H1 (cell line): ENCODE results near the gene COL17A1. TPM values are rescaled to one million over a fixed set of nuclear protein-coding genes. Genes with fewer than 3 reads are reported as not detected.

Source experiments
- CTCF ChIA-PET: fragments of 300-600 bp; sonication (Branson Sonifier 250); formaldehyde crosslinking; loops from one replicate; lab custom pipeline; 2021; ENCODE audit not compliant: partially characterized antibody; lab: Charles Lee
- POLR2A ChIA-PET: fragments of 300-600 bp; sonication (Branson Sonifier 250); formaldehyde crosslinking; loops from one replicate; lab custom pipeline; 2021; ENCODE audit warnings: inconsistent platforms; ENCODE audit not compliant: partially characterized antibody; lab: Charles Lee
- DNase-seq, 2 experiments: peaks; one replicate each; pipeline versions ENCODE4 v3.0.0 to v3.0.0-alpha.2; 2010 to 2022; ENCODE audit warnings: low spot score in 2 of 2, low read depth in 1 of 2, mixed read lengths in 1 of 2
- FAIRE-seq: peaks from 2 replicates; lab custom pipeline; 2011; peaks lifted over from hg19 to GRCh38; lab: Jason Lieb, UNC
- H2AFZ ChIP-seq: 2 replicates; pipeline ENCODE4 v1.8.1; 2012; ENCODE audit warnings: low read length, inconsistent platforms
- H2AK5ac ChIP-seq: 2 replicates; pipeline ENCODE4 v1.6.1; 2013; ENCODE audit warnings: low read depth, low read length
- H2BK120ac ChIP-seq: replicated peaks from 2 replicates; pipeline ENCODE3; 2013; ENCODE audit warnings: low read depth, low read length, inconsistent platforms
- H2BK12ac ChIP-seq: 2 replicates; pipeline ENCODE4 v1.6.1; 2013; ENCODE audit warnings: low read depth, low read length
- H2BK15ac ChIP-seq: 2 replicates; pipeline ENCODE4 v1.6.1; 2013; ENCODE audit warnings: low read length
- H2BK20ac ChIP-seq: 2 replicates; pipeline ENCODE4 v1.6.1; 2013; ENCODE audit warnings: low read length
- H2BK5ac ChIP-seq: 2 replicates; pipeline ENCODE4 v1.6.1; 2013; ENCODE audit warnings: low read depth, low read length
- H3K14ac ChIP-seq: 2 replicates; pipeline ENCODE4 v1.6.1; 2013; ENCODE audit warnings: inconsistent platforms; ENCODE audit not compliant: insufficient read length
- H3K18ac ChIP-seq: 2 replicates; pipeline ENCODE4 v1.6.1; 2013; ENCODE audit warnings: low read length; ENCODE audit errors: extremely low read depth
- H3K23ac ChIP-seq: 2 replicates; pipeline ENCODE4 v1.6.1; 2013; ENCODE audit warnings: inconsistent platforms; ENCODE audit not compliant: insufficient read length
- H3K23me2 ChIP-seq: 2 replicates; pipeline ENCODE4 v1.6.1; 2013; ENCODE audit warnings: low read depth, low read length
- H3K27ac ChIP-seq: 2 replicates; pipeline ENCODE4 v1.6.1; 2011; ENCODE audit warnings: low read depth, low read length, inconsistent platforms
- H3K27me3 ChIP-seq, 4 experiments: replicated peaks in 1 of 4; 1 replicate in 1 of 4; 2 replicates in 3 of 4; pipeline versions ENCODE4 v1.6.1 to v1.8.1; 2011 to 2013; ENCODE audit warnings: low read length in 3 of 4, mild to moderate bottlenecking in 3 of 4, inconsistent platforms in 2 of 4, mixed read lengths in 2 of 4, moderate library complexity in 1 of 4; ENCODE audit not compliant: control insufficient read depth in 3 of 4, insufficient read depth in 3 of 4; ENCODE audit errors: extremely low read depth in 1 of 4
- H3K36me3 ChIP-seq, 4 experiments: 2 replicates each; pipeline versions ENCODE4 v1.6.1 to v1.8.1; 2011 to 2013; ENCODE audit warnings: mild to moderate bottlenecking in 4 of 4, low read length in 3 of 4, moderate library complexity in 2 of 4, control low read depth in 1 of 4, inconsistent platforms in 1 of 4; ENCODE audit not compliant: insufficient read depth in 4 of 4, control insufficient read depth in 2 of 4
- H3K4ac ChIP-seq: replicated peaks from 2 replicates; pipeline ENCODE3; 2013; ENCODE audit warnings: low read length, low read depth, mixed read lengths, inconsistent platforms; ENCODE audit not compliant: insufficient read length
- H3K4me1 ChIP-seq, 4 experiments: replicated peaks in 1 of 4; 1 replicate in 1 of 4; 2 replicates in 3 of 4; pipeline versions ENCODE4 v1.6.1 to v1.8.1; 2011 to 2013; ENCODE audit warnings: low read length in 3 of 4, inconsistent platforms in 2 of 4, mixed read lengths in 1 of 4; ENCODE audit not compliant: insufficient read depth in 4 of 4, control insufficient read depth in 3 of 4
- H3K4me2 ChIP-seq, 2 experiments: 2 replicates each; pipeline versions ENCODE4 v1.6.1 to v1.8.1; 2011 to 2013; ENCODE audit warnings: low read depth in 2 of 2, low read length in 2 of 2, control low read depth in 1 of 2, inconsistent platforms in 1 of 2, mild to moderate bottlenecking in 1 of 2; ENCODE audit not compliant: insufficient read depth in 1 of 2
- H3K4me3 ChIP-seq, 4 experiments: fragments of 200-600, 300-600 bp in 1 of 4; sonication (generic), shearing (Covaris generic), sonication (Bioruptor Twin) in 1 of 4; 2 replicates each; pipeline versions ENCODE4 v1.5.1 to v1.8.1; 2011 to 2016; ENCODE audit warnings: low read length in 4 of 4, low read depth in 3 of 4, control low read depth in 2 of 4, inconsistent platforms in 2 of 4, mild to moderate bottlenecking in 2 of 4, mixed read lengths in 1 of 4, moderate library complexity in 1 of 4; ENCODE audit not compliant: insufficient read depth in 2 of 4; ENCODE audit errors: extremely low read depth in 1 of 4
- H3K56ac ChIP-seq: replicated peaks from 2 replicates; pipeline ENCODE3; 2013; ENCODE audit warnings: low read depth, mild to moderate bottlenecking, mixed read lengths, low read length, inconsistent platforms; ENCODE audit not compliant: insufficient read length
- H3K79me1 ChIP-seq: 2 replicates; pipeline ENCODE4 v1.6.1; 2013; ENCODE audit warnings: low read depth, low read length, control low read depth
- H3K79me2 ChIP-seq, 2 experiments: 2 replicates each; pipeline versions ENCODE4 v1.6.1 to v1.8.1; 2012 to 2013; ENCODE audit warnings: low read length in 2 of 2, mild to moderate bottlenecking in 2 of 2, inconsistent platforms in 1 of 2; ENCODE audit not compliant: insufficient read depth in 2 of 2, control insufficient read depth in 1 of 2
- H3K9ac ChIP-seq, 4 experiments: replicated peaks in 1 of 4; 1 replicate in 1 of 4; 2 replicates in 3 of 4; pipeline versions ENCODE4 v1.6.1 to v1.8.1; 2011 to 2013; ENCODE audit warnings: low read depth in 3 of 4, low read length in 3 of 4, control low read depth in 2 of 4, mild to moderate bottlenecking in 2 of 4, moderate library complexity in 2 of 4, inconsistent platforms in 1 of 4; ENCODE audit errors: extremely low read depth in 1 of 4
- H3K9me3 ChIP-seq, 2 experiments: 2 replicates each; pipeline versions ENCODE4 v1.6.1 to v1.8.1; 2012 to 2013; ENCODE audit warnings: mild to moderate bottlenecking in 2 of 2, moderate library complexity in 2 of 2, control low read depth in 1 of 2, inconsistent platforms in 1 of 2, low read depth in 1 of 2, low read length in 1 of 2, mixed read lengths in 1 of 2; ENCODE audit not compliant: insufficient read depth in 2 of 2
- H4K20me1 ChIP-seq, 2 experiments: replicated peaks in 1 of 2; 2 replicates each; pipeline versions ENCODE3 to v1.8.1; 2011 to 2013; ENCODE audit warnings: inconsistent platforms in 2 of 2, low read length in 2 of 2, mild to moderate bottlenecking in 1 of 2; ENCODE audit not compliant: insufficient read depth in 2 of 2, control insufficient read depth in 1 of 2
- H4K5ac ChIP-seq: 2 replicates; pipeline ENCODE4 v1.6.1; 2013; ENCODE audit warnings: low read length, low read depth, mixed read lengths, inconsistent platforms; ENCODE audit not compliant: insufficient read length
- H4K8ac ChIP-seq: 2 replicates; pipeline ENCODE4 v1.8.0; 2013; ENCODE audit warnings: mild to moderate bottlenecking, moderate library complexity, low read length, inconsistent platforms; ENCODE audit not compliant: insufficient read depth; ENCODE audit errors: extremely low read depth
- H4K91ac ChIP-seq: replicated peaks from 2 replicates; pipeline ENCODE3; 2013; ENCODE audit warnings: low read length, mixed read lengths, inconsistent platforms; ENCODE audit not compliant: insufficient read length
- CBX8 ChIP-seq: fragments of 300-800, 300-1000 bp; sonication (generic); IDR thresholded peaks from 2 replicates; pipeline ENCODE4 v1.7.1; 2016; ENCODE audit warnings: low read depth, low read length, borderline replicate concordance
- WGBS, 2 experiments: shearing (Covaris generic) in 1 of 2; methylation state at CpG; one replicate each; pipeline versions ENCODE4 v1.1.6 to v1.1.7; 2013 to 2015; ENCODE audit warnings: low lambda C conversion rate in 2 of 2, mixed read lengths in 2 of 2, inconsistent platforms in 1 of 2, low coverage in 1 of 2, missing lambda C conversion rate in 1 of 2; ENCODE audit not compliant: insufficient replicate concordance in 2 of 2, insufficient coverage in 1 of 2, insufficient read length in 1 of 2; ENCODE audit errors: extremely low coverage in 1 of 2, missing lambda C conversion rate in 1 of 2; 5-methylcytosine and 5-hydroxymethylcytosine counted together
- polyA plus RNA-seq, 7 experiments: library from polyadenylated mRNA; depleted of rRNA in 3 of 7; stranded (reverse) in 5 of 7; unstranded in 2 of 7; fragments of >200 nt in 5 of 7; fragments of 200-250 nt in 2 of 7; gene quantifications; 1 replicate in 5 of 7; 2 replicates in 1 of 7; 4 replicates in 1 of 7; pipeline versions ENCODE4 v1.2.1 to v1.2.3, GENCODE V29; 2011 to 2013; ENCODE audit warnings: missing spikeins in 2 of 7, mixed read lengths in 2 of 7
- total RNA-seq: library from RNA; stranded (reverse); fragmentation: NEBNext Ultra II Directional; extraction: Animal tissue kit (Norgen Biotek cat#: 25700); gene quantifications from 2 replicates; pipeline ENCODE4 v1.2.1, GENCODE V29; 2021

The COL17A1 gene
- total and polyA plus RNA-seq, 2 of the 8 experiments (the other 6 are each of a cell fraction or from before 2014, with no cell fraction given): 0.35 to 0.37 TPM

DNA sequence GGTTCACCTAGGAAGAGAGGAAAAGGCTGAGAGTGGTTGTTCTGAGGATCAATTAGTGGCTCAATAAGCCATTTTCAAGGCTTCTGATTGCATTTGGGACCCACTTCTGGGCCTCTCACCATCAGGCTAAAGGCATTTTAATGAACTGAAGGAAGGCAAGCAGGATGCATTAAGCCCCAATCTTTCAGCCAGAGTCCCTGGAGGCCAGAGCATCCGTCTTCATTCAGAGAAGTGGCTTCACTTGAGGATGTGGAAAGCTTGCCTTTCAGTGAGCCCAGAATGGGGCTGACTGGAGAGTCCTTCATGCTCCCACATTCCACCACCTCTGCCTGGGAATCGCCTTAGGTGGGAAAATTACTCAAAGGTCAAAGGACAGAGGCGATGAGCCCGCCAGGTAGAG is 41.8 kb downstream of the COL17A1 start:
- H4K20me1 ChIP-seq: no peaks in the 10 kb centered on the region
- H3K18ac ChIP-seq: no peak overlapping the region
- no peaks in the 10 kb centered on the region for H3K27me3 ChIP-seq
- H3K56ac ChIP-seq: no peak overlapping the region
- H2BK120ac ChIP-seq: no peak overlapping the region
- TF ChIP-seq CBX8: no peak
- no peak overlapping the region for H2AK5ac ChIP-seq
- no peak overlapping the region for H3K14ac ChIP-seq
- peaks cover 0 to 4% (median 2%) of the 10 kb centered on the region in 4 experiments; a peak in 3 of 7 replicates for H3K4me1 ChIP-seq
- no peak overlapping the region for H2BK12ac ChIP-seq
- H3K79me1 ChIP-seq: no peaks in the 10 kb centered on the region
- H3K36me3 ChIP-seq: no peaks in the 10 kb centered on the region
- no peak overlapping the region for H3K23ac ChIP-seq
- no peak overlapping the region for H3K4me3 ChIP-seq
- H2AFZ ChIP-seq: no peak overlapping the region
- no peak overlapping the region for H2BK20ac ChIP-seq
- H2BK15ac ChIP-seq: no peak overlapping the region
- H4K8ac ChIP-seq: no peak overlapping the region; the same call in 1 of the 2 replicates
- 91% methylated on average over 4 of the region's 4 CpGs; no CpG with 5 or more reads in 1 of the 2 experiments for WGBS, 2 experiments
- DNase-seq: no peak
- CTCF ChIA-PET: interaction anchor here (1.0 kb wide), 1 partner anchor 172 kb away, joined by 4 read pairs; no protein-coding TSS in a partner anchor
- no peak overlapping the region for H4K5ac ChIP-seq
- H3K23me2 ChIP-seq: peaks cover 3% of the 10 kb centered on the region; the same call in 1 of the 2 replicates
- POLR2A ChIA-PET: no interaction called here
- no peaks in the 10 kb centered on the region for H3K9me3 ChIP-seq
- no peak for FAIRE-seq
- H3K4ac ChIP-seq: no peak overlapping the region
- no peak overlapping the region for H4K91ac ChIP-seq
- H2BK5ac ChIP-seq: no peak overlapping the region
- H3K79me2 ChIP-seq: no peaks in the 10 kb centered on the region
- H3K9ac ChIP-seq: no peak overlapping the region
- H3K27ac ChIP-seq: no peak overlapping the region
- no peak overlapping the region for H3K4me2 ChIP-seq
